Activated B cell treated with CpG ODN at 0.5 μM for 24 hours (primary cell): ENCODE measurements around the gene LMAN1. TPM values are rescaled to one million over a fixed set of nuclear protein-coding genes. Genes with fewer than 3 reads are reported as not detected.

ENCODE experiments used
- ATAC-seq: fragments of 200-7000 bp; cut with Tn5 transposase; one replicate; pipeline ENCODE4 v1.10.0; 2021; ENCODE audit warnings: low read depth, mild to moderate bottlenecking, moderate library complexity
- CTCF ChIA-PET: fragments of 350-600 bp; sonication (Branson Sonifier 250); formaldehyde crosslinking; loops from one replicate; lab custom pipeline; 2021; ENCODE audit warnings: antibody characterized with exemption; lab: Charles Lee
- POLR2A ChIA-PET: fragments of 350-600 bp; sonication (Branson Sonifier 250); formaldehyde crosslinking; loops from one replicate; lab custom pipeline; 2021; ENCODE audit warnings: antibody characterized with exemption; lab: Charles Lee
- DNase-seq: peaks from one replicate; pipeline ENCODE4 v3.0.0; 2022
- H3K27ac Mint-ChIP-seq: one replicate; pipeline ENCODE4 v1.8.0; 2020; ENCODE audit warnings: mixed read lengths
- H3K27me3 Mint-ChIP-seq: one replicate; pipeline ENCODE4 v1.8.0; 2021; ENCODE audit warnings: mixed read lengths
- H3K36me3 Mint-ChIP-seq: one replicate; pipeline ENCODE4 v1.8.0; 2021; ENCODE audit warnings: low read depth, mixed read lengths
- H3K4me1 Mint-ChIP-seq: one replicate; pipeline ENCODE4 v1.8.0; 2021; ENCODE audit warnings: mixed read lengths
- H3K4me3 Mint-ChIP-seq: one replicate; pipeline ENCODE4 v1.8.0; 2020; ENCODE audit warnings: mild to moderate bottlenecking, mixed read lengths
- H3K9me3 Mint-ChIP-seq: one replicate; pipeline ENCODE4 v1.8.0; 2020; ENCODE audit warnings: mixed read lengths
- CTCF ChIP-seq: fragments of 200-600 bp; IDR thresholded peaks from one replicate; pipeline ENCODE4 v1.8.0; 2022; ENCODE audit warnings: antibody characterized with exemption, mild to moderate bottlenecking
- intact Hi-C: fragments of 100-400 bp; cut with micrococcal nuclease; formaldehyde crosslinking; loops from one replicate; pipeline ENCODE4 v1.15.1; 2024
- total RNA-seq: library from RNA; stranded (reverse); gene quantifications from 2 replicates; pipeline ENCODE4 v1.2.3, GENCODE V29; 2022

The LMAN1 gene
- total RNA-seq, 1 donor from 2014 or later, result 40.3 TPM

GRCh38 chr18:59323931-59324622 lies 35.0 kb downstream of the LMAN1 start:
- H3K36me3 Mint-ChIP-seq, result peaks cover 26% of the 10 kb centered on the region
- no peaks in the 10 kb centered on the region for H3K9me3 Mint-ChIP-seq
- ChIA-PET POLR2A (no interaction called here), CTCF (no interaction called here)
- H3K27me3 Mint-ChIP-seq, result peaks cover 7% of the 10 kb centered on the region
- no peak overlapping the region for H3K27ac Mint-ChIP-seq
- DNase-seq, result no peak
- intact Hi-C loops, result no loop called here
- no peak for ATAC-seq
- H3K4me1 Mint-ChIP-seq, result no peaks in the 10 kb centered on the region
- TF ChIP-seq CTCF, result no peak
- H3K4me3 Mint-ChIP-seq, result no peak overlapping the region

DNA sequence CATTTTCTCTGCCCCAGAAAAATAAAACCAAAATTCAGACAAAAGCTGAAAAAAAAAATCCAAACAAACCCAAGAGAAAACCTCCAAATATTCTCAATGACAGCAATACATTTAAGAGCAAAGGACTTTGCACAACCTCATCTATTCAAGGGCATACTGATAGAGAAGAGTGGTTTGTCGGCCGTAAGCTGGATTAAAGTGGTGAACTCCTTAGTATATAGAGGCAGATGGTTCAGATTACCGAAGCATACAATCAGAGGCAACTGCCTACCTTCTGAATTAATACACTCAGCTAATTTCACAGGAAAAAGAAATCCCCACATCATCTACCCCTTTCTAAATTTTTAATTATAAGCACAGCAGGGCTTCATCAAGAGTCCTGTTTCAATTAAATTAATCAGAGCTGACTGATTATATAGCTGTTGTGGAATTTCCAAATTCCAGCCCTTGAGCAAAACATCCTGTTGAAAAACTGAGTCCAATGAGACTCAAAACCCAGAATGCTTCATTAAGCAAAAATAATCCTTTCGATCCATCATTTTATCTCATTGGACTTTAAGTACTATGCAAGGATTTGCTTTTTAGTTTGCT lies 40.5 kb downstream of the LMAN1 start, which contains the start of gene CPLX4:
TSS of gene CPLX4 (minus strand) at position 190 of the 591 bp plus-strand sequence. CDS start at position 3, 187 bp downstream.
- Mint-ChIP-seq H3K9me3 (no peaks in the 10 kb centered on the region), H3K4me1 (no peaks in the 10 kb centered on the region), H3K27me3 (peaks cover 20% of the 10 kb centered on the region), H3K4me3 (no peak within 1 kb of the TSS), H3K27ac (no peak within 1 kb of the TSS), H3K36me3 (no peaks in the 10 kb centered on the region)
- CTCF ChIA-PET, result no interaction called here
- intact Hi-C loops, result no loop called here
- ATAC-seq (no peak), DNase-seq (no peak)
- no peak for TF ChIP-seq CTCF
- POLR2A ChIA-PET, result no interaction called here

- CTCF ChIA-PET, result interaction anchor here (5.3 kb wide), 1 partner anchor 91 kb away, joined by 62 read pairs; no protein-coding TSS in a partner anchor
- intact Hi-C loops, result no loop called here
- Mint-ChIP-seq H3K36me3 (no peaks in the 10 kb centered on the region), H3K27ac (no peak overlapping the region), H3K4me1 (peaks cover 6% of the 10 kb centered on the region), H3K4me3 (no peak overlapping the region), H3K27me3 (peaks cover 25% of the 10 kb centered on the region), H3K9me3 (no peaks in the 10 kb centered on the region)
- no peak for TF ChIP-seq CTCF
- POLR2A ChIA-PET, result no interaction called here
- ATAC-seq (no peak), DNase-seq (no peak)
Measured at GRCh38 chr18:59311631-59312030, 47.4 kb downstream of the LMAN1 start.

GRCh38 chr18:59308938-59309260 lies 50.2 kb downstream of the LMAN1 start:
- no peaks in the 10 kb centered on the region for H3K36me3 Mint-ChIP-seq
- H3K4me1 Mint-ChIP-seq, result peaks cover 6% of the 10 kb centered on the region
- intact Hi-C loops, result loop anchor here (1.0 to 5.0 kb wide), 4 partner anchors 50 to 513 kb away; partner anchors contain the start of gene LMAN1
- DNase-seq (no peak), ATAC-seq (no peak)
- H3K9me3 Mint-ChIP-seq, result no peaks in the 10 kb centered on the region
- CTCF ChIA-PET, result interaction anchor here (0.7 to 5.3 kb wide), 2 partner anchors 53 to 94 kb away, joined by 4 to 62 read pairs; no protein-coding TSS in a partner anchor
- no peak overlapping the region for H3K27ac Mint-ChIP-seq
- peak overlapping the region; percentile 52 for H3K4me3 Mint-ChIP-seq
- POLR2A ChIA-PET, result no interaction called here
- TF ChIP-seq CTCF, result no peak
- peaks cover 31% of the 10 kb centered on the region for H3K27me3 Mint-ChIP-seq
